Measurements from ENCODE around the gene SEC11A.
A peak's percentile ranks its signal among the peaks of the same experiment; 100 is the strongest.
"Not testable (repeated sequence)": the region's sequence is repeated elsewhere in the genome, so short reads cannot be mapped to it uniquely, and the experiment has no call there.

SEC11A gene

DNA sequence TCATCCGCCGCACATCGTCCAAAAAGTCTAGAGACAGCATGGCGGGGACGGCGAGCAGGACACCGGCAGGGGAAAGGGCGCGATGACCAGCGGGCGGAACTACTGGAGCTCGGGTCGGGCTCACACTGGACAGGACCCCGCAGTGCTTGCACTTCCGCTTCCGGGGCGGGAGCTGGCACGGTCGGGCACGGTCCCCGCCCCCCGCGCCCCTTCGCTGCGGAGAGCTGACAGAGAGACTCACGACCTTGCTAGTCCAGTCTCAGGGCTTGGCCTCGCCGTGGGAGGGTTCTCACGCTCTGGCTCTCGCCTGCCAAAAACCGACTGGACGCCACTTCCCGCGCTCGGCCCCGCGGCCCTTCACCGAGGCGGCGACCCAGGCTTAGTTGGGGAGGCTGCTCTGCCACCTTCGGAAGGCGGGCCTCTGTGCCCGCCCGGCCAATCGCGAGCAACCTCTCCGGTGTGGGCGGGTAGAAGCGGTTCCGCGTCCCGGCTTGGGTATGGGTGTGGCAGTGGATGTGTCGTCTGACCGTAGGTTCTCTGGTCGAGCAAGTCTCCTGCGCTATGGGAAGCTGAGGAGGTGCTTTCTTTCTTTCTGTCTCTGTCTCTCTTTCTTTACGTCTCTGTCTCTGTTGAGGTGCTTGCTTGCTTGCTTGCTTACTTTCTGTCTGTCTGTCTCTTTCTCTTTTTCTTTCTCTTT lies at the start of gene SEC11A:
Gene SEC11A (minus strand): TSS at position 104 of the 697 bp plus-strand sequence. CDS start 64 bp downstream, at position 40.
- DNase-seq = peak; percentile 94

DNA sequence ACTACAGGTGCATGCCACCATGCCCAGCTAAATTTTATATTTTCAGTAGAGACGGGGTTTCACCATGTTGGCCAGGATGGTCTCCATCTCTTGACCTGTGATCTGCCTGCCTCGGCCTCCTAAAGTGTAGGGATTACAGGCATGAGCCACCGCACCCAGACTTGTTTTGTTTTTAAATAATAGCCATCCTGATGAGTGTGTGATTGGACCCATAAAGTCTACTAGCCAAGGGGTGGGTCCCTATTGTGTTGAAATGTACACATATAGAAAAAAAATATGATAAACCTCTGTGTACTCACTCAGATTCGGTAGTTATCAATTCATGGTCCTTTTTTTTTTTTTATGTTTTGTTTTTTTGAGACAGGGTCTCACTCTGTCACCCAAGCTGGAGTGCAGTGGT lies 49.7 kb upstream of the SEC11A start:
- DNase-seq = no peak

DNA sequence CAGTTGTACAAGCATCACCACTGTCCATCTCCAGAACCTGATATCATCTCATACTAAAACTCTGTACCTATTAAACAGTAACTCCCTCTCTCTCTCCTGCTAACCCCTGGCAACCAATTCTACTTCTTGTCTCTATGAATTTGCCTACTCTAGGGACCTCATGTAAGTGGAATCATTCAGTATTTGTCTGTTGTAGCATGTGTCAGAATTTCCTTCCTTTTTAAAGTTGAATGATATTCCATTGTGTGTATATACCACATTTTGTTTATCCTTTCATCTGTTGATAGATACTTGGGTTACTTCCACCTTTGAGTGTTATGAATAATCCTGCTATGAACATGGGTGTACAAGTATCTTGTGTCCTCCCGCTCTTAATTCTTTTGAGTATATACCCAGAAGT lies 49.0 kb upstream of the SEC11A start:
- DNase-seq = no peak

DNA sequence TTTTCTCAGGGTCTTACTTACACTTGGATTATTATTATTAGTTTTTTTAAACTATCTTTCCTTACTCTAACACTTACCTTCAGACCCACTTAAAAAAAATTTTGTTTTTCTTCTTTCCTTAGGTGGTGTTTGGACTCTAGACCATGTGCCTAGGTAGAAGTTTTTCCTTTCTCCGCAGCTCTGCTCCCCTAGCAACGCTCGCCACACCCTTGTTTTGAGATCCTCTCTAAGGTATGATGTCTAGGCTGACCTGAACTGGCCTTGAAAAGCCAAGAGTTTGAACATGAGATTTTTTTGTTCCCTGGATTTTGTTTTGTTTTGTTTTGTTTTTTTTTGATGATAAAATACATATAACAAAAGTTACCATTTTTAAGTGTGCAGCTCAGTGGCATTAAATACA lies 48.6 kb upstream of the SEC11A start:
- DNase-seq = no peak

DNA sequence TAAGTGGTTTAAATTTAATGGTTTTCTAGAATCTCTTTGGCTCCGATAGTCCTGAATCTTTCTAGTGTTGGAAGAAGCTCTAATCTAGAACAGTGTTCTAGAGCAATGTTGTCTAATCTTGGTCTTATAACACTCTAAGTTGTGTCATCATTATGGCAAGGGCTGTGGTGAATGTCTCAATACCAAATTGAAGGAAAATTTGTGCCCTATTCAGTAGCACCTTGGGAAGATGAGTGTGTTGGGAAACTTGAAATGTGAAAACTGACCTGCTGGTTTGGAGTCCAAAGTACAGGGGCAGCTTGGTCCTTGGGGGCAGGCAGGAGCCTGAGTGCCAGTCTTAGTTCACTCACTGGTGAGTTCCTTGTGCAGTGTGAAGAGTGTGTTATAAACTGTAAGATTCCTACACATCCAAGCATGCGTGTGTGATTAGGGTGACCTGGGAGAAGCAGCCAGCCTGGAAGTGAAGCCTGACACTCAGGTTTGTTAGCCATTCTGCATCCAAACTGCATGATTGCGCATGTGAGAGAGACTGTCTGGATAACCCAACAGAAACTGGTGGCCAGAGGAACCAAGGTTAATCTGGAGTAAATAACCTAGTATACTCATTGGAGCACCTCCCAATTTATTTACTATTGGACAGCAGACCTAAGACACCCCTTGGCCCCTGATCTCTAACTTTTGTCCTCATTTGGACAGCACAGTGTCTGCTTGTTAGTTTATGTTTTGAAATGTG lies 47.1 kb upstream of the SEC11A start:
- no peak for DNase-seq

DNA sequence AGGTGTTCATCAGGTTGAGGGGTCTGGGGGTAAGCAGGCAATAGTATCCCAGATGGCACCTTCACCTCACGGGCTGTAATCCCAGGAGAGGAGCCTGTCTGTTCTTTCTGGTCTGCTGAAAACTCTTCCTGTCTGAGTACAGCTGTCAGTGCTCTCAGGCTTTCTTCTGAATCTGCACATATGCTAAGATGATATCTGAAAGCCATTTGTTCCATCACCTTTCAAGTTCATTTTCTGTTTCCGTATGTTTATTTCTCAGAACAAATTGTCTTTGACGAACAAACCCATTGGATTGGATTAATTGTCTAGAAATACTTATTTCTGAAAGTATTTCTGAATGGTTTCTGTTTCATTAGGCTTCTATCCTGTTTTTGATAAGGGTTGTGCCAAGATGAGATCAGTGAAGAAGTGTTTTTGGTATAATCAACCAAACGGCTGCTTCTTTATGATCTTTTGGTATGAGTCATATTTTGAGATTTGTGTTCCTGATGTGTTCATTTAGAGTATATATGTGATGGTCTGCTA lies 45.7 kb upstream of the SEC11A start:
- no peak for DNase-seq

DNA sequence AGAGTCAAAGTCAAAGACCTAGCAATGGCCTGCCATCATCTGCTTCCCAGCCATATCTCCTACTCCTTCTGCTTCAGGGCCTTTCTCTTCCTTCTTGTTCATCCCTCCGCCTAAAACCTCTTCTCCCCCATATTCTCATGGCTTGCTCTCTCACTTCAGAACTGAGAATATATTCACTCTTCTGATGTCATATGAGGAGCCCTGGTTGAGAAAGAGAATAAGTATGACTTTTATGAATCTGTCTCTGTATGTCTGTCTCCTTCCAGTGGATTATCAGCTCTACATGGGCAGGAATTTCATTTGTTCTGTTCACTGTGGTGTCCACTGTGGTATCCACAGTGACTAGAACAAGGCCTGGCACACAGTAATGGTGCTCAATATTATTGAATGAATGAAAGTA lies 44.3 kb upstream of the SEC11A start:
- DNase-seq = no peak

DNA sequence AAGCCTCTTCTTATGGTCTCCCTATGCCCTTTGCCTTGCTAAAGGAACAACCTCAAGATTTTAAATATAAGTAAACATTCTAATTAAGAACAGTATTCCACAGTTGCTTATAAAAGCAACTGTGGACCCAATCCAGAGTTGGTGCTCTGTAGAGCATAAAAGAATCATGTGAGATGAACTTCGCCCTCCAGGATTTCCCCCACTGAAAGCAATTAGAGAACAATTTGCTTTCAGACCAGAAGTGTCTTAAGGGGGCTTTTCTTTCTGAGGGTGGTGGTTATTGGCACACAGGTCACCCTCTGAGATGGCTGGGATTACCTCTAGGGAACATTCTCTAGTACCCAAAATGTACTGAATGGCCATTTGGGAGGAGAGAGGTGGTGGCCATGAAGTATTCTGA lies 43.1 kb upstream of the SEC11A start:
- DNase-seq = no peak

DNA sequence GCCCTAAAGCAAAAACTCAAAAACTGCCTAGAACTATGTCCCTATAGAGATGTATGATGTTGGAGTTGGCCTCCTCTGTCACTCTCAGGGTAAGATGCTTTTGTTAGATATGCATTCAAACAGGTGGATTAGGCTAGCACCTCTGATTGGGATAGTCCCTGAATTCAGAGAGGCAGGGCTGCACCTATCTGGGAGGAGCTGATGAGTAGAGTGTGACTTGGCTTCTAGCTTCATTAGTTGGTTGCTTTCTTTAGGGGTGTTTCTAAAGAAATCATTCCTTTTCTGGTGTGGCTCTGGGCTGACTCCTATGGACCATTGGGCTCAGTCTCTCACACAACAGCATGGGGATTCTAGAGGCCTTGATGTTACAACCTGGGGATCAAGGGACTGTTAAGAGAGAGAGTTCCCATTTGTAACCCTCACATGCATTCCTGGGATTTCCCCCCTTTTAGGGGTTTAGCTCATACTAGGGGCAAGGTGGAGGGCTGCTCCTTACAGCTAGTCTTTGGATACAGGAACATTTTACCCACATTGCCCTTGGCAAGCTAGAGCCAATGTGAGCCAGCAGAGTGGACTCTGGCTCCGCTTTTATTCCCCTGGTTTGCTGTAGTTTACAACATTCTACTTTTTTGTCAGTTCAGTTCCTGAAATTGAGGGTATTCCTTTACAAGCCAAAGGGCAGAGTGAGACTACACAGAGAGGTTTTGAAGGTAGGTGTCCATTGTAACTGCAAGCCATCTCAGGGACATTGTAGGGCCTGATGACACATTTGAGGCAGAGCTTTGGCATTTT lies 40.0 kb upstream of the SEC11A start:
- no peak for DNase-seq

DNA sequence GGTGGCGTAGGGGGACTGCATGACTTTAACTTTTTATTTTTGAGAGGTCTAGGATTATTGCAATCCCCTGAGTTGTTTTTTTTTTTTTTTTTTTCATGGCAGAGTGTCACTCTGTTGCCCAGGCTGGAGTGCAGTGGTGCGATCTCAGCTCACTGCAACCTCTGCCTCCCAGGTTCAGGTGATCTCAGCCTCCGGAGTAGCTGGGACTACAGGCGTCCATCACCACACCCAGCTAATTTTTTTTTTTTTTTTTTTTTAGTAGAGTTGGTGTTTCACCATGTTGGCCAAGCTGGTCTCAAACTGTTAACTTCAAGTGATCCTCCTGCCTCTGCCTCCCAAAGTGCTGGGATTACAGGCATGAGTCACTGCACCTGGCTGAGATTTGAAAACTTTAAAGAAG lies 39.0 kb upstream of the SEC11A start:
- DNase-seq = not testable (repeated sequence)

DNA sequence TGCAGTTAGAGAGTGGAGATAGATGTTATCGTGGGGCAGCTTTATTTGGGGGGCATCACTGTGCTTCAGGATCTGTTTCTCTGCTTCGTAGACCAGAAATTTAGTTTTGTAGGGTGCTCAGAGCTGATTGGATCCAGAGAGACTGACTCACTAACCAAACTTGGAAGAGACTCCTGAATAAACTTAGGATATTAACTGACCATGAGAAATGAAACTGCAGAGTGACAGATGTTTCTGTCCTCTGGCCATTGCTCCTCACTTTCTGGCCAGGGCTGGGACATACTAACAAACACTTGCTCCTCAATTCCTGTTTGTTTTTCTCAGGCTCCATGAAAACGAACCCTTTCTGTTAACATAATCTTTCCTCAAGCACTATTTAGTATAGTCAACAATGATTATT lies 36.8 kb upstream of the SEC11A start:
- DNase-seq = no peak

DNA sequence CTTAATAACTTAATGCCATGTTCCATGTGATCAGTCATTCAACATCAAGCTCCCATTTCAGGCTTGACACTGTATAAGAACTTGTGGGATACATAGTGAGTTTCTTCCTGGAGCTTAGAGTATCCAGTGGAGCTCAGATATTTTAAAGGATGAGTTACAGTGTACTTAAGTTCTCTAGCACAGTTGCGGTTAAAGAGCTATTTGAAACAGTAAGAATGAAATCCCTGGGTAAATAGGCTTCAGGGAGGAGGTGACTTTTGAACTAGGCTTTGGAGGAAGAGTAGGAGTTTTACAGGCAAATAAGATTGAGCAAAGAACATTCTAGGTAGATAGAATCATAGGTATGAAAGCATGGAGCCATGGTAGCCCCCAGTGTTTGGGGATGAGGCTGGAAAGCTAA lies 36.3 kb upstream of the SEC11A start:
- DNase-seq = no peak

DNA sequence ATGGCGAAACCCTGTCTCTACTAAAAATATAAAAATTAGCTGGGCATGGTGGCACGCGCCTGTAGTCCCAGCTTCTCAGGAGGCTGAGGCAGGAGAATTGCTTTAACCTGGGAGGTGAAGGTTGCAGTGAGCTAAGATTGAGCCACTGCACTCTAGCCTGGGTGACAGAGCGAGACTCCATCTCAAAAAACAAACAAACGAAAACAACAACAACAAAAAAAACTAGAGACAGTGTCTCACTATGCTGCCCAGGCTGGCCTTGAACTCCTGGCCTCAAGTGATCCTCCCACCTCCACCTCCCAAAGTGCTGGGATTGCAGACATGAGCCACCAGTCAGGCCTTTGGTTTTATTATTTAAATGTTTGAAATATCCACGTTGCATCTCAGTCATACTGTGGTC lies 35.8 kb upstream of the SEC11A start:
- DNase-seq = not testable (repeated sequence)

DNA sequence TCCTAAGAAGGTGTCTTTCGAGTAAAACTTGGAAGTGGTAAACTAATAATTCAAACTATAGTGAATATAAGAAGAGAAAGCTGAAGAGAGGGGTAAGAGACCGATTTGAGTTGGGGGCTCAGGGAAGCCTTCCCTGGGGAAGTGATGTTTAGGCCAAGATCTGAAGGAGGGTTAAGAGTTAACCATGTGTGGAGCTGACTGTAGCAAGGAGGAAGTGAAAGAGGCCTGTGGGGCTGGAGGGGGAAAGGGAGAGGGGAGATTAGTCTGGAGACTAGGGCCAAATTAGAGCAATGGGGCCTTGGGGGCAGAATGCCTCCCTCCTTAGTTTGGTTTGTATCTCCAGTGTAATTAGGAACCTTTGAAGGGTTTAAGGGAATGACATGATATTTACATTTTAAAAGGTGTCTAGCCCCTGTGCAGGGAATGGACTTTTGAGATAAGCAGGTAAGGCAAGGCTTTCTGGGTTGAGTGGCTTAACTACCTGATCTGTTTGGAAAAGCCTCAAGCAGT lies 34.7 kb upstream of the SEC11A start:
- peak; percentile 17 for DNase-seq

DNA sequence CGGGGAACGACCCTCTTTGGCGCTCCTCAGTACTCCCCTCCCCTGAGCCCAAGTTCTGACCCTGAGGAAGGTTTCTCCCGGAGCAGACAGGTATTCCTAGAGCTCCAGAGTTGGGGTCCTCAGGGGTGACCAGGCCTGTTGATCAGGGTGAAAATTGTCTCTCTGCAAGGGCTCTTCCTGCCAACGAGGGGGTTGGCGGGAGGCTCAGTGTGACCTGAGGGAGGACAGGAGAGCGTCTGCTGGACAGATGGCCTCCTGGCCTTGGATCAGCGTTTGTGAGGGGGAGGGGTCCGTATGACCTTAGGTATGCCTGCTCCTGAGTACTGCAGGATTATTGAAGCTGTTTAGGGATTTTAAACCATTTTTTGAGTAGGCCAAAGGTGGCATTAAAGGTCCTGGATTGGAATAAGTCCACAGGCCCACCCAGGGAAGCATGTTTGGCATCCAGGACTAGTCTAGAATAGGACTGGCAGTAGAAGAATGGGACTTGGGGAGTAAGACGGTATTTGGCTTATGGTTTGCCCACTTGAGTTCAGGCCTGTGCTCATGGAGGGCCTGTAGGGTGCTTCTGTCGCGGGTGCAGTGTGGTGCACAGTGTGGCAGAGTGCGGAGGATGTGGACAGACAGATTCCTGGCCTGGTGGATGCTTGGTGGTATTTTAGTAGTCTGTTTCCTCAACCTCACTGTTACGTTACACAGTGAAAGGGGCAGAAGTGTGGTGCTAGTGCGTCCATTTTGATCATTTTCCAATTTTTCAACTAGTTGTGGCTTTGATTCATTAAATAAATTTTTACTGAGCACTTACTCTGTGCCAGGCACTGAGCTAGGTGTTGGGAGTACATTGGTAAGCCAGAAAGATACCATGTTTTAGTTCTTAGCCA lies 33.4 kb upstream of the SEC11A start:
- peak; percentile 69 for DNase-seq

DNA sequence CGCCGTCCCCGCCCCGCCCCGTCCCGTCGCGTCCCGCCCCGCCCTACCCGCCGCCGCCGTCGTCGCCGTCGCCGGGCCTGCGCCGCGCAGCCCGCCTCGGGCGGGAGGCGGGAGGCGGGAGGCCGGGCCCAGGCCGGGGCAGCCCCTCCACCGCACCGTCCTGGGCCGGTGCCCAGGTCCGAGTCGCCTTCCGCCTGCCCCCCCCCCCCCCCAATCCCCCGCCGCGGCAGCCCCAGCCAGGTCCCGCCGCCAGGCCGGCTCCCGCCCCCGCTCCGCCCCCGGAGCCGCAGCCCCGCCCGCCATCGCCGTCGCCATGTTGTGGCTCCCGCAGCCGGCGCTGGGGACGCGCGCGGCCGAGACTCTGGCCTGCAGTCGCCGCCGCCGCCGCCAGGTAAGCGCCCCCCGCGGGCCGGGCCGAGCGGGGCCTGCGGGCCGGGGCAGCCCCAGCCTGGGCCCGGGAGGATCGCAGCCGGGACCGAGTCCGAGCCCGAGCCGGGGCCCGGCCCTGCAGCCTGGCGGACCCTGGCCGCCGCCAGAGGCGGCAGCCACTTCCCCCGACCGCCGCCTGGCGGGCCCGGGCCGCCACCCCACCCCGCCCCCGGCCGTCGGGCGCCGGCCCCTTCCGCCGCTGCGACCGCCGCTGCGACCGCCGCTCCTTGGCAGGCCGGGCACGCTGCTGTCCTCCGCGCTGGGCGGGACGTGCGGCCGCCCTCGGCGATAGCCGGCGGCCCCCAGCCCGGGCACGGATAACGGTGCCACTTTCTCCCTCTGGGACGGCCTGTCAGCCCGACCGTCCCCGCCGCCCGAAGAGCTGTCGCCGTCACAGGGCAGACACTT lies 32.6 kb upstream of the SEC11A start, which contains the start of gene ZNF592:
Gene ZNF592 (plus strand): TSS at position 319 of the 837 bp plus-strand sequence. CDS start 34,084 bp downstream, outside the sequence.
- peak; percentile 81 for DNase-seq

DNA sequence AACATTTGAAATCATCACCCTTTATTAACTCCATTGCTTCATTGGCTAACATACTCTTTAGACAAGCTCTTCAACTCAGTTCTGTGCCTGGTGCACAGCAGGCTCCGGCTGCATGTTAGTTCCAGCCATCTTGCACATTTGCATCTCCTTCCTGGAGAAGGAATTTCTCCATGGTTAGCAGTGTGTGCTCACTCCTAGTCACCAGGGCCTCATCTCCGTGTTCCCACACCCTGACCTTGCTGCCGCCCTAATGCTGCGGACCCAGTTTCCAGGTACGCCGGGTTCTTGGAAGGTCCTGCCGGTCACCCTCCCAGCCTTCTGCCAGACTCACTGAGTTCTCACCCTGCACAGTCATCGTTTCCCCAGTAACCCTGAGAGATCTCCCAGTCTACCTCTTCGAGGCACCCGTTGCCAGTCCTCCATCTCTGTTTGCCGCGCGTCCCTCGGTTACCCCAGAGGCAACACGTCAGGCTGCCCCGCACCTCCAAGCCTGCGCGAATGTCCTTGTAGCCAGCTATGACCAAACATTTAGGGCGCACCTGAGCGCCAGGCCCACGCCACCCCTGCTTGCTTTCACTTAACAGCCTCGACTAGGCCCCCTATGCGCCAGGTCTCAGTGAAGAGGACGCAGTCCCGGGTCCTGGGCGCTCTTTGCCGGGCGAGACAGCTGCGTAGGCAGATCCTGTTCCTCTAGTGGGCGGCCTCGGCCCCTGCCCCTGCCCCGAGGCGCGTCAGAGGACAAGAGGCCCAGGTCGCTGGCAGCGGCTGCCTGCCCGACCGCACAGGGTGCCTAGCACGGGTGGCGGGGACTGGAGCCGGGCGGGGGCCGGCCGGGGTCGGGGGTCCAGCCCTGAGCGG lies 31.7 kb upstream of the SEC11A start:
- DNase-seq = peak; percentile 82

DNA sequence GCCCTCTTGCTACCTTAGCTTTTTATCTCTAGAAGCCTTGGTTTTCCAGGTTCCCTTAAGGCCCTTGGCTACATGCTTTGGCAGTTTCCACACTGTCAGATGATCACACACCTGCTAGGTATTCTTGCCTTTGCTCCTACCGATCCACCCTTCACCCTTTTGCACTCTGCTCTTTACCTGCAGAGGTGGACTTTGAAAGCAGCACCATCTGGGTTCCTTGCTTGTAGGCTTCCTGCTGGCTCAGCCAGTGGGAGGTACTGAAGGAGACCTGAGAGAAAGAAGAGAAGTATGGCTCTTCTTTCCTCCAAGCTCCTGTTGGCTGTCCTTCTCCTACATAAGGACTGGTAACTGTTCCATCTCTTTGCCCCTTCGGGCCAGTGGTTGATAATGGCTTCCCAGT lies 25.2 kb upstream of the SEC11A start:
- DNase-seq = no peak

DNA sequence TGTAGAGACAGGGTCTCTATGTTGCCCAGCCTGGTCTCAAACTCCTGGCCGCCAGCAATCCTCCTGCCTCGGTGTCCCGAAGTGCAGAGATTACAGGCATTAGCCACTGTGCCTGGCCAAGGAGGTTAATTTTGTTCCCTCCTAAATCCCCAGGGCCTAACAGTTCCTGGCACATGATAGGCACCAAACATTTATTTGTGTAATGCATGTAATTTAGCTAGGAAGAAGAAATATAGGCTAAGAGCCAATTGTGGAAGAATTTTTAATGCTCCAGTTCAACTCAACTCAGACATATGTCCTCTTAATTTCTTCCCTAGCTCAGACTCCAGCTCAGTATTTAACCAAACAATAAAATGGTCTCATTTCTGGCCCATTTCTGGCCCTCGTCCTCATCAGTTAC lies 24.8 kb upstream of the SEC11A start:
- no peak for DNase-seq

DNA sequence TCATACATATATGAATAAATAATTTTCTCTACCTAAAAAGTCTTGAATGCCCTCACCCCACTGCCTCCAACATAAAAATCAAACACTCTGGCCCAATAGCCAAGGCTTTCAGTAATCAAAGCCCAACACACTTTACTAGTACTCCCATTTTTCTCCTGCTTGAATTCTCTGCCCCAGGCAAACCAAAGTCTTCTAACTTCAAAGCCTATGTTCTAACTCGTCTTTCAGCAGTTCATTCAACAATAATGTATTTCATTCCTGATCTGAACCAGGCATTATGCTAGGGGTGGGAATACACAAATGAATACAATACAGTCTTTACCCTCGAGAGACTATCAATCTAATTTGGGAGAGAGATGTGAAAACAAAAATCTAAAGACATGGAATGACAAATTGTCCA lies 21.1 kb upstream of the SEC11A start:
- no peak for DNase-seq

Data from activated CD4-positive, alpha-beta T cell treated with anti-CD3 and anti-CD28 coated beads for 48 hours (primary cell).